H9 (cell line): ENCODE results near the gene LAMA5. TPM values are rescaled to one million over a fixed set of nuclear protein-coding genes. Genes with fewer than 3 reads are reported as not detected.

Experiments
- DNase-seq: peaks from one replicate; pipeline ENCODE4 v3.0.0-alpha.2; 2017
- H2AFZ ChIP-seq: one replicate; pipeline ENCODE4 v1.6.1; 2013; ENCODE audit warnings: mild to moderate bottlenecking, low read length, control low read depth, moderate library complexity
- H2AK5ac ChIP-seq: 2 replicates; pipeline ENCODE4 v1.6.1; 2013; ENCODE audit warnings: low read length, control low read depth, mixed read lengths; ENCODE audit not compliant: insufficient read length
- H2BK120ac ChIP-seq: one replicate; pipeline ENCODE4 v1.6.1; 2013; ENCODE audit warnings: low read depth, mild to moderate bottlenecking, low read length, control low read depth, inconsistent platforms; ENCODE audit not compliant: poor library complexity, severe bottlenecking
- H2BK12ac ChIP-seq: 2 replicates; pipeline ENCODE4 v1.6.1; 2013; ENCODE audit warnings: low read length, control low read depth, mixed read lengths, low read depth; ENCODE audit not compliant: insufficient read length
- H2BK15ac ChIP-seq: 2 replicates; pipeline ENCODE4 v1.6.1; 2013; ENCODE audit warnings: low read depth, low read length, control low read depth
- H2BK20ac ChIP-seq: one replicate; pipeline ENCODE4 v1.6.1; 2013; ENCODE audit warnings: low read depth, mild to moderate bottlenecking, low read length, control low read depth, inconsistent platforms; ENCODE audit not compliant: poor library complexity, severe bottlenecking
- H2BK5ac ChIP-seq: 2 replicates; pipeline ENCODE4 v1.6.1; 2013; ENCODE audit warnings: low read length, control low read depth, mixed read lengths; ENCODE audit not compliant: insufficient read length
- H3K14ac ChIP-seq: 2 replicates; pipeline ENCODE4 v1.6.1; 2013; ENCODE audit warnings: low read length, control low read depth; ENCODE audit not compliant: insufficient read depth
- H3K18ac ChIP-seq: 2 replicates; pipeline ENCODE4 v1.6.1; 2013; ENCODE audit warnings: low read depth, mild to moderate bottlenecking, mixed read lengths, low read length, control low read depth; ENCODE audit not compliant: insufficient read length
- H3K23ac ChIP-seq: 2 replicates; pipeline ENCODE4 v1.6.1; 2013; ENCODE audit warnings: low read length, control low read depth, mixed read lengths, low read depth; ENCODE audit not compliant: insufficient read length
- H3K23me2 ChIP-seq: 2 replicates; pipeline ENCODE4 v1.6.1; 2013; ENCODE audit warnings: low read depth, mild to moderate bottlenecking, mixed read lengths, low read length, control low read depth; ENCODE audit not compliant: insufficient read length, poor library complexity, severe bottlenecking
- H3K27ac ChIP-seq: 2 replicates; pipeline ENCODE4 v1.5.1; 2013; ENCODE audit warnings: low read length, control low read depth, mixed read lengths, low read depth; ENCODE audit not compliant: insufficient read length
- H3K27me3 ChIP-seq: 2 replicates; pipeline ENCODE4 v1.6.1; 2013; ENCODE audit warnings: low read length, control low read depth, inconsistent platforms; ENCODE audit not compliant: insufficient read depth
- H3K4ac ChIP-seq: 2 replicates; pipeline ENCODE4 v1.6.1; 2013; ENCODE audit warnings: low read depth, mild to moderate bottlenecking, control low read depth, inconsistent platforms, low read length, moderate library complexity
- H3K4me1 ChIP-seq: 2 replicates; pipeline ENCODE4 v1.6.1; 2013; ENCODE audit warnings: low read length, control low read depth, inconsistent platforms; ENCODE audit not compliant: insufficient read depth
- H3K4me2 ChIP-seq: 2 replicates; pipeline ENCODE4 v1.6.1; 2013; ENCODE audit warnings: low read length, control low read depth, mixed read lengths; ENCODE audit not compliant: insufficient read length, insufficient read depth
- H3K56ac ChIP-seq: 2 replicates; pipeline ENCODE4 v1.6.1; 2013; ENCODE audit warnings: low read depth, mild to moderate bottlenecking, mixed read lengths, low read length, control low read depth; ENCODE audit not compliant: insufficient read length
- H3K79me1 ChIP-seq: 2 replicates; pipeline ENCODE4 v1.6.1; 2013; ENCODE audit warnings: low read depth, mild to moderate bottlenecking, moderate library complexity, low read length, control low read depth, inconsistent platforms; ENCODE audit not compliant: insufficient read depth, poor library complexity, severe bottlenecking
- H3K79me2 ChIP-seq: 2 replicates; pipeline ENCODE4 v1.6.1; 2013; ENCODE audit warnings: low read length, control low read depth, inconsistent platforms; ENCODE audit not compliant: insufficient read depth
- H3K9ac ChIP-seq: 2 replicates; pipeline ENCODE4 v1.6.1; 2013; ENCODE audit warnings: low read length, control low read depth, mixed read lengths; ENCODE audit not compliant: insufficient read length; ENCODE audit errors: extremely low read depth
- H3K9me3 ChIP-seq: one replicate; pipeline ENCODE4 v1.6.1; 2013; ENCODE audit warnings: low read depth, low read length, inconsistent platforms; ENCODE audit not compliant: control insufficient read depth
- H3T11ph ChIP-seq: one replicate; pipeline ENCODE4 v1.6.1; 2013; ENCODE audit warnings: mild to moderate bottlenecking, low read length, control low read depth, inconsistent platforms
- H4K20me1 ChIP-seq: one replicate; pipeline ENCODE4 v1.6.1; 2013; ENCODE audit not compliant: control insufficient read depth, insufficient read length, insufficient read depth
- H4K5ac ChIP-seq: 2 replicates; pipeline ENCODE4 v1.6.1; 2013; ENCODE audit warnings: low read depth, mild to moderate bottlenecking, mixed read lengths, low read length, control low read depth; ENCODE audit not compliant: insufficient read length
- H4K8ac ChIP-seq: replicated peaks from 2 replicates; pipeline ENCODE4 v1.6.1; 2013; ENCODE audit warnings: low read length, control low read depth, mixed read lengths, low read depth; ENCODE audit not compliant: insufficient read length
- H4K91ac ChIP-seq: 2 replicates; pipeline ENCODE4 v1.6.1; 2013; ENCODE audit warnings: low read depth, mild to moderate bottlenecking, moderate library complexity, mixed read lengths, low read length, control low read depth; ENCODE audit not compliant: insufficient read length
- H3K27ac Mint-ChIP-seq, 3 experiments: 2 replicates in 2 of 3; 3 replicates in 1 of 3; pipeline ENCODE4 v1.8.0; 2020 to 2021; ENCODE audit warnings: mixed read lengths in 3 of 3, mild to moderate bottlenecking in 1 of 3, moderate library complexity in 1 of 3
- H3K27me3 Mint-ChIP-seq: 2 replicates; pipeline ENCODE4 v1.8.0; 2021; ENCODE audit warnings: low read depth, mild to moderate bottlenecking, moderate library complexity, mixed read lengths
- H3K36me3 Mint-ChIP-seq, 3 experiments: 2 replicates in 2 of 3; 3 replicates in 1 of 3; pipeline ENCODE4 v1.8.0; 2020 to 2021; ENCODE audit warnings: low read depth in 3 of 3, mixed read lengths in 3 of 3; ENCODE audit not compliant: insufficient read depth in 1 of 3
- H3K4me1 Mint-ChIP-seq, 2 experiments: 2 replicates each; pipeline ENCODE4 v1.8.0; 2020; ENCODE audit warnings: mixed read lengths in 2 of 2
- H3K4me3 Mint-ChIP-seq, 2 experiments: 2 replicates in 1 of 2; 3 replicates in 1 of 2; pipeline ENCODE4 v1.8.0; 2020 to 2021; ENCODE audit warnings: mild to moderate bottlenecking in 2 of 2, mixed read lengths in 2 of 2, moderate library complexity in 1 of 2
- H3K9me3 Mint-ChIP-seq, 2 experiments: 2 replicates in 1 of 2; 3 replicates in 1 of 2; pipeline ENCODE4 v1.8.0; 2020; ENCODE audit warnings: mild to moderate bottlenecking in 2 of 2, mixed read lengths in 2 of 2, moderate library complexity in 1 of 2
- CTCF ChIP-seq: fragments of 200-600 bp; sonication (generic); conservative IDR thresholded peaks from 3 replicates; pipeline ENCODE4 v1.8.0; 2021; ENCODE audit warnings: antibody characterized with exemption, mild to moderate bottlenecking
- WGBS: extraction: QIAGEN DNeasy Blood & Tissue Kit; methylation state at CpG from one replicate; pipeline ENCODE4 v1.1.7; 2013; ENCODE audit warnings: missing lambda C conversion rate, low lambda C conversion rate, mixed read lengths; ENCODE audit not compliant: insufficient read length; ENCODE audit errors: extremely low coverage; 5-methylcytosine and 5-hydroxymethylcytosine counted together
- total RNA-seq: library from RNA; stranded (reverse); gene quantifications from 2 replicates; pipeline ENCODE4 v1.2.1, GENCODE V29; 2021

LAMA5 gene
- total RNA-seq, 1 experiment from 2014 or later, result 200 TPM

GRCh38 chr20:62269378-62269777 lies 97.7 kb downstream of the LAMA5 start:
- Mint-ChIP-seq H3K27ac (peak overlapping the region in 1 of 3 experiments; percentile 18; a peak in 2 of 7 replicates), H3K4me3 (no peak overlapping the region), H3K27me3 (no peaks in the 10 kb centered on the region; the same call in 1 of the 2 replicates), H3K9me3 (peaks cover 6 to 9% of the 10 kb centered on the region in 2 experiments; a peak in 4 of 5 replicates), H3K36me3 (peaks cover 31 to 52% (median 51%) of the 10 kb centered on the region in 3 experiments), H3K4me1 (no peaks in the 10 kb centered on the region)
- Histone ChIP-seq H2BK5ac (no peak overlapping the region), H3K4me2 (no peak overlapping the region), H3K18ac (no peak overlapping the region), H2BK12ac (no peak overlapping the region), H3K23ac (no peak overlapping the region), H3K4ac (no peak overlapping the region), H4K20me1 (peaks cover 5% of the 10 kb centered on the region), H2AK5ac (no peak overlapping the region), H3K27me3 (no peaks in the 10 kb centered on the region), H3K4me1 (no peaks in the 10 kb centered on the region), H4K8ac (no peak overlapping the region), H3K27ac (no peak overlapping the region), H3K9me3 (no peaks in the 10 kb centered on the region), H2BK15ac (no peak overlapping the region), H2BK120ac (no peak overlapping the region), H3K79me1 (no peaks in the 10 kb centered on the region), H4K5ac (no peak overlapping the region), H4K91ac (no peak overlapping the region), H3K56ac (no peak overlapping the region), H3K79me2 (no peaks in the 10 kb centered on the region), H2BK20ac (no peak overlapping the region), H3K23me2 (no peaks in the 10 kb centered on the region), H3K9ac (no peak overlapping the region), H3K14ac (no peak overlapping the region), H3T11ph (no peak overlapping the region), H2AFZ (no peak overlapping the region)
- no peak for DNase-seq
- TF ChIP-seq CTCF, result no peak
- WGBS, result no CpG with 5 or more reads among the region's 14 CpGs
